SK-N-SH (cell line): Measurements from ENCODE around the gene PLA2G2D. TPM values are rescaled to one million over a fixed set of nuclear protein-coding genes. Genes with fewer than 3 reads are reported as not detected.

Source experiments
- CTCF ChIA-PET: fragments of 300-600, 350-600 bp; formaldehyde crosslinking; extraction: SDS; loops from one replicate; lab custom pipeline; 2021; lab: Yijun Ruan, JAX
- POLR2A ChIA-PET: fragments of 350-600 bp; sonication (Branson Sonifier 250); formaldehyde crosslinking; extraction: SDS; loops from one replicate; lab custom pipeline; 2020; ENCODE audit warnings: antibody characterized with exemption, inconsistent platforms; lab: Yijun Ruan, JAX
- DNase-seq: peaks from one replicate; pipeline ENCODE4 v3.0.0; 2012
- H2AFZ ChIP-seq: fragments of 200-600 bp; sonication (generic); 2 replicates; pipeline ENCODE4 v1.8.1; 2016; ENCODE audit warnings: antibody characterized with exemption, mild to moderate bottlenecking, low read depth
- H3F3A ChIP-seq: fragments of 200-600 bp; sonication (generic); replicated peaks from 2 replicates; pipeline ENCODE3; 2016; ENCODE audit warnings: antibody characterized with exemption, mild to moderate bottlenecking; ENCODE audit not compliant: insufficient read depth
- H3K27ac ChIP-seq, 2 experiments: fragments of 200-500 bp in 1 of 2; fragments of 200-600 bp in 1 of 2; sonication (Bioruptor generic) in 1 of 2; sonication (generic), shearing (Covaris generic) in 1 of 2; 2 replicates each; pipeline versions ENCODE4 v1.5.1 to v1.6.1; 2014 to 2016; ENCODE audit warnings: low read depth in 2 of 2, inconsistent platforms in 1 of 2, low read length in 1 of 2, mild to moderate bottlenecking in 1 of 2, mixed read lengths in 1 of 2
- H3K27me3 ChIP-seq: fragments of 200-600 bp; sonication (generic), shearing (Covaris generic); 2 replicates; pipeline ENCODE4 v1.6.1; 2016; ENCODE audit warnings: mixed run types; ENCODE audit not compliant: insufficient read depth
- H3K36me3 ChIP-seq, 2 experiments: fragments of 200-500 bp in 1 of 2; fragments of 200-600 bp in 1 of 2; sonication (Bioruptor generic) in 1 of 2; sonication (generic) in 1 of 2; replicated peaks in 1 of 2; 2 replicates each; pipeline versions ENCODE3 to v1.5.1; 2014 to 2016; ENCODE audit warnings: low read length in 1 of 2, mild to moderate bottlenecking in 1 of 2; ENCODE audit not compliant: insufficient read depth in 2 of 2, control insufficient read depth in 1 of 2
- H3K4me1 ChIP-seq, 2 experiments: fragments of 200-500 bp in 1 of 2; fragments of 200-600 bp in 1 of 2; sonication (Bioruptor generic) in 1 of 2; sonication (generic), shearing (Covaris generic) in 1 of 2; 2 replicates each; pipeline versions ENCODE4 v1.5.1 to v1.6.1; 2014 to 2016; ENCODE audit warnings: low read depth in 1 of 2, low read length in 1 of 2, mixed run types in 1 of 2; ENCODE audit not compliant: insufficient read depth in 2 of 2, control insufficient read depth in 1 of 2
- H3K4me2 ChIP-seq: fragments of 200-600 bp; sonication (generic), shearing (Covaris generic); 2 replicates; pipeline ENCODE4 v1.6.1; 2017; ENCODE audit warnings: mixed run types
- H3K4me3 ChIP-seq, 2 experiments: fragments of 200-500 bp in 1 of 2; fragments of 200-600 bp in 1 of 2; sonication (Bioruptor generic) in 1 of 2; sonication (generic), shearing (Covaris generic) in 1 of 2; 2 replicates each; pipeline versions ENCODE4 v1.5.1 to v1.8.1; 2014 to 2016; ENCODE audit warnings: low read depth in 2 of 2, inconsistent platforms in 1 of 2, low read length in 1 of 2, mild to moderate bottlenecking in 1 of 2, mixed read lengths in 1 of 2, moderate library complexity in 1 of 2
- H3K79me2 ChIP-seq: fragments of 200-600 bp; sonication (generic); 2 replicates; pipeline ENCODE4 v1.8.1; 2017; ENCODE audit warnings: mild to moderate bottlenecking; ENCODE audit not compliant: insufficient read depth
- H3K9ac ChIP-seq: fragments of 200-600 bp; sonication (generic); 2 replicates; pipeline ENCODE4 v1.6.1; 2017; ENCODE audit warnings: mixed run types
- H3K9me2 ChIP-seq: fragments of 200-600 bp; sonication (generic); 2 replicates; pipeline ENCODE4 v1.6.1; 2017; ENCODE audit warnings: mixed run types
- H3K9me3 ChIP-seq: fragments of 200-600 bp; sonication (generic); 2 replicates; pipeline ENCODE4 v1.6.1; 2017; ENCODE audit warnings: mixed run types, mild to moderate bottlenecking, moderate library complexity
- H4K20me1 ChIP-seq: fragments of 200-600 bp; sonication (generic); 2 replicates; pipeline ENCODE4 v1.6.1; 2017; ENCODE audit warnings: mild to moderate bottlenecking, mixed run types; ENCODE audit not compliant: insufficient read depth
- FOSL2 ChIP-seq: IDR thresholded peaks from 2 replicates; pipeline ENCODE4 v1.4.0; 2012; ENCODE audit warnings: low read depth, mild to moderate bottlenecking, moderate library complexity, borderline replicate concordance
- NRF1 ChIP-seq: IDR thresholded peaks from 2 replicates; pipeline ENCODE4 v1.6.1; 2012; ENCODE audit warnings: low read depth, mild to moderate bottlenecking, low read length
- WGBS: methylation state at CpG from one replicate; pipeline ENCODE4 v1.1.6; 2017; ENCODE audit warnings: low lambda C conversion rate; 5-methylcytosine and 5-hydroxymethylcytosine counted together
- polyA plus RNA-seq, 3 experiments: library from polyadenylated mRNA; depleted of rRNA; stranded (reverse); fragments of >200 nt; gene quantifications; 2 replicates each; pipeline ENCODE4 v1.2.3, GENCODE V29; 2012

The PLA2G2D gene
- polyA plus RNA-seq, 1 of the 3 experiments (the other 2 are of a cell fraction), result not detected

DNA sequence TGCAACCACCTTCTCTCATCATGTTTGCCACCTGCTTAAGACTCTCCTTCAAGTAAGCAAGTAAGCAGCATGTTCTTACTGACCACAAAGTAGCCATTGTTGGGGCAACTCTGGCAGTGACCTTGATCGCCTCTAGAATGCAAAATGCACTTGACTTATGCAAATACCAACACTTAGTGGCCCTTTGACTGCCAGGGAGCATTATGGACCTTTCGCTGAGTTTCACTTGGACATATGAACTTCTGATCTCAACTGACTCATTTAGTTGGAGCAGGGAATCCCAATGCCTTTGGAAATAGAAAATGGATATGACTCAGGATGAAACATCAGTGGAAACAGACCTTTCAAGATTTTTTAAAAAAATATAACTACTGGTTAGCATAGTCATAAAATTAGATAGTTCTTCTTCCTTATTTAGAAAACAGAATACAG is 55.5 kb downstream of the PLA2G2D start:
- POLR2A ChIA-PET, result no interaction called here
- WGBS, result 15% methylated on average over 2 of the region's 2 CpGs
- no peak for DNase-seq

More for the DNA sequence above, 55.5 kb downstream of the PLA2G2D start:
- no peaks in the 10 kb centered on the region for H3K27me3 ChIP-seq
- H3K9ac ChIP-seq, result no peak overlapping the region
- no peaks in the 10 kb centered on the region for H3K79me2 ChIP-seq
- H3K4me1 ChIP-seq, result no peaks in the 10 kb centered on the region
- H3K4me2 ChIP-seq, result no peak overlapping the region
- H3K9me3 ChIP-seq, result no peaks in the 10 kb centered on the region
- H3K36me3 ChIP-seq, result no peaks in the 10 kb centered on the region
- no peaks in the 10 kb centered on the region for H3K9me2 ChIP-seq
- no peak overlapping the region for H3K27ac ChIP-seq
- H3F3A ChIP-seq, result peaks cover 7% of the 10 kb centered on the region
- H2AFZ ChIP-seq, result no peak overlapping the region
- no peak overlapping the region for H3K4me3 ChIP-seq
- peak; percentile 44; the same call in 1 of the 2 replicates for TF ChIP-seq FOSL2
- TF ChIP-seq NRF1, result no peak
- no peaks in the 10 kb centered on the region for H4K20me1 ChIP-seq
- CTCF ChIA-PET, result no interaction called here

Other genes starting within 250 kb of the PLA2G2D start
- 2.6 and 3.3 TPM in 2 replicates for gene OTUD3, start 237.1 kb downstream of the PLA2G2D start, polyA plus RNA-seq (2012; rRNA removed)
- not detected in 2 replicates for gene PLA2G2E, start 195.9 kb downstream of the PLA2G2D start, polyA plus RNA-seq (2012; rRNA removed)
- not detected in 2 replicates for gene PLA2G2A, start 139.9 kb downstream of the PLA2G2D start, polyA plus RNA-seq (2012; rRNA removed)
- not detected in 2 replicates for gene PLA2G5, start 49.3 kb downstream of the PLA2G2D start, polyA plus RNA-seq (2012; rRNA removed)
- gene PLA2G2F, start 19.8 kb upstream of the PLA2G2D start, polyA plus RNA-seq (2012; rRNA removed), result not detected in 2 replicates
- gene UBXN10, start 66.6 kb upstream of the PLA2G2D start, polyA plus RNA-seq (2012; rRNA removed), result not detected in 2 replicates
- gene PLA2G2C, start 67.0 kb upstream of the PLA2G2D start, polyA plus RNA-seq (2012; rRNA removed), result not detected in 2 replicates
- not detected in 2 replicates for gene VWA5B1, start 171.3 kb upstream of the PLA2G2D start, polyA plus RNA-seq (2012; rRNA removed)